HEK293 (cell line): ENCODE measurements around the gene FAM236B.
"Not testable (repeated sequence)": the region's sequence is repeated elsewhere in the genome, so short reads cannot be mapped to it uniquely, and the experiment has no call there.

Experiments used
- TF ChIP-seq, protein P1 (sequence below): fragments of 450-650 bp; formaldehyde crosslinking; IDR thresholded peaks from 2 replicates; pipeline ENCODE4 v1.5.1; 2016; ENCODE audit warnings: missing biosample characterization, missing genetic modification characterization
- TF ChIP-seq, protein P2 (sequence below): fragments of 450-650 bp; formaldehyde crosslinking; IDR thresholded peaks from 2 replicates; pipeline ENCODE4 v1.5.1; 2016; ENCODE audit warnings: missing biosample characterization, missing genetic modification characterization

DNA sequence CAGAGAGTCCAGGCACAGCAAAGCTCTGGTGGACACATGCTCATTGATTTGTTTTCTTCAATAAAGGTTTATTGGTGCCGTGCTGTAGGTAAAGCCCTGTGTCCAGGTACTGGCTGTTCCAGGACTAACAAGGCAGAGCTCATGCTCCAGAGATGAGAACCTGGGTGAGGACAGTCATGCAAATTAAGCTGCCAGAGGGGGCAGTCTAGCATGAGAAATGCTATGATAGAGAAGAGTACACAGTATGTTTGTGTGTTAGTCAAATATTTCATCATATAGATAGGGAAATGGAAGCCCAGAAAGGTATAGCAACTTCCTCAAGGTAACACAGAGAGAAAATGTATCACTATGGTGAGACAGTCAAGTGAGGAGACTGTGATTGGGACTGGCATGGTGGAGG, 5.7 kb upstream of the FAM236B start:
- TF ChIP-seq, protein P1, sequence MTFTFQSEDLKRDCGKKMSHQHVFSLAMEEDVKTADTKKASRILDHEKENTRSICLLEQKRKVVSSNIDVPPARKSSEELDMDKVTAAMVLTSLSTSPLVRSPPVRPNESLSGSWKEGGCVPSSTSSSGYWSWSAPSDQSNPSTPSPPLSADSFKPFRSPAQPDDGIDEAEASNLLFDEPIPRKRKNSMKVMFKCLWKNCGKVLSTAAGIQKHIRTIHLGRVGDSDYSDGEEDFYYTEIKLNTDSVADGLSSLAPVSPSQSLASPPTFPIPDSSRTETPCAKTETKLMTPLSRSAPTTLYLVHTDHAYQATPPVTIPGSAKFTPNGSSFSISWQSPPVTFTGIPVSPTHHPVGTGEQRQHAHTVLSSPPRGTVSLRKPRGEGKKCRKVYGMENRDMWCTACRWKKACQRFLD (tag by site-specific recombination) = not testable (repeated sequence)
- TF ChIP-seq, protein P2, sequence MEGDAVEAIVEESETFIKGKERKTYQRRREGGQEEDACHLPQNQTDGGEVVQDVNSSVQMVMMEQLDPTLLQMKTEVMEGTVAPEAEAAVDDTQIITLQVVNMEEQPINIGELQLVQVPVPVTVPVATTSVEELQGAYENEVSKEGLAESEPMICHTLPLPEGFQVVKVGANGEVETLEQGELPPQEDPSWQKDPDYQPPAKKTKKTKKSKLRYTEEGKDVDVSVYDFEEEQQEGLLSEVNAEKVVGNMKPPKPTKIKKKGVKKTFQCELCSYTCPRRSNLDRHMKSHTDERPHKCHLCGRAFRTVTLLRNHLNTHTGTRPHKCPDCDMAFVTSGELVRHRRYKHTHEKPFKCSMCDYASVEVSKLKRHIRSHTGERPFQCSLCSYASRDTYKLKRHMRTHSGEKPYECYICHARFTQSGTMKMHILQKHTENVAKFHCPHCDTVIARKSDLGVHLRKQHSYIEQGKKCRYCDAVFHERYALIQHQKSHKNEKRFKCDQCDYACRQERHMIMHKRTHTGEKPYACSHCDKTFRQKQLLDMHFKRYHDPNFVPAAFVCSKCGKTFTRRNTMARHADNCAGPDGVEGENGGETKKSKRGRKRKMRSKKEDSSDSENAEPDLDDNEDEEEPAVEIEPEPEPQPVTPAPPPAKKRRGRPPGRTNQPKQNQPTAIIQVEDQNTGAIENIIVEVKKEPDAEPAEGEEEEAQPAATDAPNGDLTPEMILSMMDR (tag by site-specific recombination) = not testable (repeated sequence)
